GM13976 (cell line): ENCODE measurements around the gene S100A7A.
"Not testable (repeated sequence)": the region's sequence is repeated elsewhere in the genome, so short reads cannot be mapped to it uniquely, and the experiment has no call there.

ENCODE experiments used
- DNase-seq: peaks from one replicate; pipeline ENCODE4 v3.0.0; 2012; ENCODE audit warnings: low spot score
- CTCF ChIP-seq: IDR thresholded peaks from 2 replicates; pipeline ENCODE4 v1.5.1; 2012; ENCODE audit warnings: borderline replicate concordance, mild to moderate bottlenecking; ENCODE audit not compliant: insufficient read depth; ENCODE audit errors: extremely low read depth, missing control alignments, control extremely low read depth
- in situ Hi-C: fragments of 300-500 bp; cut with MboI; formaldehyde crosslinking; loops from one replicate; pipeline ENCODE4 v1.12.0; 2022; ENCODE audit warnings: low sequenced_read_pairs, mixed read lengths, inconsistent platforms; ENCODE audit not compliant: unreplicated experiment

The S100A7A gene

GRCh38 chr1:153404086-153404635 lies 12.2 kb upstream of the S100A7A start:
- in situ Hi-C loops = no loop called here
- DNase-seq = no peak
- TF ChIP-seq CTCF = no peak

GRCh38 chr1:153404768-153405167 lies 11.6 kb upstream of the S100A7A start:
- DNase-seq = peak; percentile 65
- in situ Hi-C loops = no loop called here
- TF ChIP-seq CTCF = peak; percentile 41

GRCh38 chr1:153405825-153406599 lies 10.3 kb upstream of the S100A7A start:
- in situ Hi-C loops = not testable (repeated sequence)

GRCh38 chr1:153407274-153407673 lies 9.0 kb upstream of the S100A7A start:
- DNase-seq = not testable (repeated sequence)

More at GRCh38 chr1:153405825-153406599, 10.3 kb upstream of the S100A7A start:
- DNase-seq = not testable (repeated sequence)

GRCh38 chr1:153413961-153414360 lies 2.4 kb upstream of the S100A7A start:
- in situ Hi-C loops = not testable (repeated sequence)

More at GRCh38 chr1:153407274-153407673, 9.0 kb upstream of the S100A7A start:
- in situ Hi-C loops = not testable (repeated sequence)

GRCh38 chr1:153417136-153417888 lies 992 bp downstream of the S100A7A start:
- no peak for TF ChIP-seq CTCF
- in situ Hi-C loops = no loop called here
- no peak for DNase-seq

More at GRCh38 chr1:153413961-153414360, 2.4 kb upstream of the S100A7A start:
- not testable (repeated sequence) for DNase-seq

- DNase-seq, in situ Hi-C loops: not testable (repeated sequence)
Measured at GRCh38 chr1:153418758-153419435, 2.6 kb downstream of the S100A7A start.

GRCh38 chr1:153419436-153419793 lies 3.1 kb downstream of the S100A7A start:
- in situ Hi-C loops = not testable (repeated sequence)

GRCh38 chr1:153420306-153420705 lies 4.0 kb downstream of the S100A7A start:
- in situ Hi-C loops = no loop called here

More at GRCh38 chr1:153419436-153419793, 3.1 kb downstream of the S100A7A start:
- DNase-seq = not testable (repeated sequence)

More at GRCh38 chr1:153420306-153420705, 4.0 kb downstream of the S100A7A start:
- no peak for DNase-seq
- TF ChIP-seq CTCF = no peak
